Endothelial cell (in vitro differentiated cells): ENCODE results near the gene NFKB1. TPM values are rescaled to one million over a fixed set of nuclear protein-coding genes. Genes with fewer than 3 reads are reported as not detected.

Experiments used
- DNase-seq: peaks from one replicate; pipeline ENCODE4 v3.0.0; 2021; ENCODE audit warnings: low spot score
- H3K27ac Mint-ChIP-seq: one replicate; pipeline ENCODE4 v1.8.0; 2021; ENCODE audit warnings: mixed read lengths, inconsistent platforms; ENCODE audit not compliant: unreplicated experiment
- H3K27me3 Mint-ChIP-seq: one replicate; pipeline ENCODE4 v1.8.0; 2021; ENCODE audit warnings: mild to moderate bottlenecking, moderate library complexity, mixed read lengths, inconsistent platforms; ENCODE audit not compliant: unreplicated experiment
- H3K36me3 Mint-ChIP-seq: one replicate; pipeline ENCODE4 v1.8.0; 2021; ENCODE audit warnings: mild to moderate bottlenecking, low read depth, mixed read lengths, inconsistent platforms; ENCODE audit not compliant: unreplicated experiment
- H3K4me1 Mint-ChIP-seq: one replicate; pipeline ENCODE4 v1.8.0; 2021; ENCODE audit warnings: mild to moderate bottlenecking, mixed read lengths, inconsistent platforms; ENCODE audit not compliant: unreplicated experiment
- H3K4me3 Mint-ChIP-seq: one replicate; pipeline ENCODE4 v1.8.0; 2021; ENCODE audit warnings: mild to moderate bottlenecking, mixed read lengths, inconsistent platforms; ENCODE audit not compliant: unreplicated experiment
- H3K9me3 Mint-ChIP-seq: one replicate; pipeline ENCODE4 v1.8.0; 2021; ENCODE audit warnings: mixed read lengths, inconsistent platforms; ENCODE audit not compliant: unreplicated experiment
- CTCF ChIP-seq: fragments of 200-600 bp; sonication (generic); IDR thresholded peaks from one replicate; pipeline ENCODE4 v1.5.0; 2021; ENCODE audit warnings: antibody characterized with exemption; ENCODE audit not compliant: unreplicated experiment
- long read RNA-seq: library from polyadenylated mRNA; unstranded; transcript quantifications from one replicate; pipeline ENCODE4 v2.0.0, GENCODE V29; 2020; ENCODE audit not compliant: unreplicated experiment
- total RNA-seq: library from RNA; stranded (reverse); fragmentation: NEBNext Ultra II Directional; extraction: Animal tissue kit (Norgen Biotek cat#: 25700); gene quantifications from one replicate; pipeline ENCODE4 v1.2.1, GENCODE V29; 2021; ENCODE audit not compliant: unreplicated experiment

NFKB1 gene
- total RNA-seq: 26.0 TPM
- long read RNA-seq, full-length matches to known transcripts: 4 of 7 reads
- long read RNA-seq, partial matches to known transcripts: 3 of 7 reads
- long read RNA-seq, other reads (novel, unspliced or antisense): 0 of 7 reads

GRCh38 chr4:102500696-102501446 lies at the start of gene NFKB1:
Gene NFKB1, plus strand, starts transcription at chr4:102501359. Its CDS starts 24,160 bp downstream, at chr4:102525519.
- no peaks in the 10 kb centered on the region for H3K9me3 Mint-ChIP-seq

GRCh38 chr4:102452854-102453253 lies 48.3 kb upstream of the NFKB1 start:
- Mint-ChIP-seq H3K36me3 (no peaks in the 10 kb centered on the region), H3K9me3 (no peaks in the 10 kb centered on the region), H3K4me3 (no peak overlapping the region), H3K27ac (no peak overlapping the region), H3K27me3 (no peaks in the 10 kb centered on the region), H3K4me1 (no peaks in the 10 kb centered on the region)
- TF ChIP-seq CTCF: no peak
- no peak for DNase-seq

More at GRCh38 chr4:102500696-102501446, at the start of gene NFKB1:
- peaks cover 5% of the 10 kb centered on the region for H3K36me3 Mint-ChIP-seq
- peak; percentile 59 for DNase-seq
- peaks cover 6% of the 10 kb centered on the region for H3K27me3 Mint-ChIP-seq
- H3K4me3 Mint-ChIP-seq: peak within 1 kb of the TSS; percentile 92
- peak within 1 kb of the TSS; percentile 80 for H3K27ac Mint-ChIP-seq
- peaks cover 21% of the 10 kb centered on the region for H3K4me1 Mint-ChIP-seq
- no peak for TF ChIP-seq CTCF

- Mint-ChIP-seq H3K4me1 (no peaks in the 10 kb centered on the region), H3K27ac (no peak overlapping the region), H3K9me3 (no peaks in the 10 kb centered on the region), H3K4me3 (no peak overlapping the region), H3K36me3 (no peaks in the 10 kb centered on the region), H3K27me3 (no peaks in the 10 kb centered on the region)
- no peak for DNase-seq
- no peak for TF ChIP-seq CTCF
Measured at GRCh38 chr4:102453827-102454226, 47.3 kb upstream of the NFKB1 start.

GRCh38 chr4:102454268-102454667 lies 46.9 kb upstream of the NFKB1 start:
- Mint-ChIP-seq H3K4me3 (no peak overlapping the region), H3K27ac (no peak overlapping the region), H3K27me3 (no peaks in the 10 kb centered on the region), H3K4me1 (no peaks in the 10 kb centered on the region), H3K9me3 (no peaks in the 10 kb centered on the region), H3K36me3 (no peaks in the 10 kb centered on the region)
- no peak for TF ChIP-seq CTCF
- DNase-seq: no peak
